GM06990 (cell line): ENCODE results near the gene BRD3.

Experiments used
- DNase-seq: peaks from one replicate; pipeline ENCODE4 v3.0.0-alpha.2; 2011; ENCODE audit not compliant: insufficient read length; ENCODE audit errors: extremely low read depth
- H3K27me3 ChIP-seq: replicated peaks from 2 replicates; pipeline ENCODE4 v1.6.0; 2011; ENCODE audit warnings: low read length; ENCODE audit not compliant: control insufficient read depth, insufficient read depth
- H3K36me3 ChIP-seq: 2 replicates; pipeline ENCODE4 v1.5.1; 2011; ENCODE audit warnings: low read length; ENCODE audit not compliant: control insufficient read depth, insufficient read depth
- H3K4me3 ChIP-seq: replicated peaks from 2 replicates; pipeline ENCODE4 v1.5.1; 2011; ENCODE audit warnings: low read depth, mild to moderate bottlenecking, control low read depth, low read length
- CTCF ChIP-seq: IDR thresholded peaks from 2 replicates; pipeline ENCODE4 v1.5.1; 2011; ENCODE audit warnings: low read length, control low read depth, mild to moderate bottlenecking, inconsistent platforms; ENCODE audit not compliant: insufficient read depth, poor library complexity, severe bottlenecking

Gene BRD3

GRCh38 chr9:134053941-134054761, 13.7 kb downstream of the BRD3 start:
- H3K4me3 ChIP-seq = no peak overlapping the region
- no peak for DNase-seq
- no peak for TF ChIP-seq CTCF
- no peaks in the 10 kb centered on the region for H3K27me3 ChIP-seq
- peaks cover 15% of the 10 kb centered on the region for H3K36me3 ChIP-seq

GRCh38 chr9:134053401-134053871, 14.4 kb downstream of the BRD3 start:
- H3K4me3 ChIP-seq = no peak overlapping the region
- no peak for TF ChIP-seq CTCF
- DNase-seq = no peak
- no peaks in the 10 kb centered on the region for H3K27me3 ChIP-seq
- peaks cover 17% of the 10 kb centered on the region for H3K36me3 ChIP-seq

GRCh38 chr9:134052941-134053340, 14.9 kb downstream of the BRD3 start:
- no peak overlapping the region for H3K4me3 ChIP-seq
- H3K27me3 ChIP-seq = no peaks in the 10 kb centered on the region
- DNase-seq = no peak
- peaks cover 18% of the 10 kb centered on the region for H3K36me3 ChIP-seq
- TF ChIP-seq CTCF = no peak

GRCh38 chr9:134052491-134052890, 15.3 kb downstream of the BRD3 start:
- no peak for TF ChIP-seq CTCF
- Histone ChIP-seq H3K4me3 (no peak overlapping the region), H3K27me3 (no peaks in the 10 kb centered on the region), H3K36me3 (peaks cover 19% of the 10 kb centered on the region)
- no peak for DNase-seq

GRCh38 chr9:134051319-134051718, 16.5 kb downstream of the BRD3 start:
- H3K4me3 ChIP-seq = no peak overlapping the region
- H3K36me3 ChIP-seq = peaks cover 19% of the 10 kb centered on the region

More at GRCh38 chr9:134051319-134051718, 16.5 kb downstream of the BRD3 start:
- no peak for DNase-seq
- no peaks in the 10 kb centered on the region for H3K27me3 ChIP-seq
- TF ChIP-seq CTCF = no peak
